Measurements from ENCODE around the gene PAIP2B.

Gene PAIP2B

GRCh38 chr2:71150082-71150816, 76.7 kb downstream of the PAIP2B start:
- no peak for DNase-seq

- DNase-seq: no peak
Observed at GRCh38 chr2:71148506-71149063, 78.3 kb downstream of the PAIP2B start.

- DNase-seq: no peak
Observed at GRCh38 chr2:71143782-71144181, 83.1 kb downstream of the PAIP2B start.

- no peak for DNase-seq
Observed at GRCh38 chr2:71136174-71136573, 90.7 kb downstream of the PAIP2B start.

GRCh38 chr2:71133603-71134002, 93.3 kb downstream of the PAIP2B start:
- no peak for DNase-seq

All from NCI-H1694 treated with DMSO at 0.1 percent for 48 hours (cell line).